Astrocyte (in vitro differentiated cells and primary cell): ENCODE results near the gene NDUFB2.

Experiments used
- CTCF ChIP-seq: IDR thresholded peaks from 2 replicates; pipeline ENCODE4 v1.5.1; 2011; ENCODE audit warnings: low read depth, mild to moderate bottlenecking, inconsistent platforms, low read length, moderate library complexity; ENCODE audit not compliant: insufficient read depth
- EZH2 ChIP-seq: IDR thresholded peaks from 2 replicates; pipeline ENCODE4 v1.6.1; 2012; ENCODE audit warnings: mild to moderate bottlenecking, low read length, inconsistent platforms; ENCODE audit not compliant: insufficient read depth

- TF ChIP-seq CTCF (no peak), EZH2 (no peak)
These were observed 15.6 kb upstream of the NDUFB2 start for GRCh38 chr7:140680886-140681285.
